ELR (cell line): ENCODE data around the gene SCRT2.

ENCODE experiments used
- DNase-seq: peaks from one replicate; pipeline ENCODE4 v3.0.0-alpha.2; 2015; ENCODE audit warnings: low read depth

Gene SCRT2

DNA sequence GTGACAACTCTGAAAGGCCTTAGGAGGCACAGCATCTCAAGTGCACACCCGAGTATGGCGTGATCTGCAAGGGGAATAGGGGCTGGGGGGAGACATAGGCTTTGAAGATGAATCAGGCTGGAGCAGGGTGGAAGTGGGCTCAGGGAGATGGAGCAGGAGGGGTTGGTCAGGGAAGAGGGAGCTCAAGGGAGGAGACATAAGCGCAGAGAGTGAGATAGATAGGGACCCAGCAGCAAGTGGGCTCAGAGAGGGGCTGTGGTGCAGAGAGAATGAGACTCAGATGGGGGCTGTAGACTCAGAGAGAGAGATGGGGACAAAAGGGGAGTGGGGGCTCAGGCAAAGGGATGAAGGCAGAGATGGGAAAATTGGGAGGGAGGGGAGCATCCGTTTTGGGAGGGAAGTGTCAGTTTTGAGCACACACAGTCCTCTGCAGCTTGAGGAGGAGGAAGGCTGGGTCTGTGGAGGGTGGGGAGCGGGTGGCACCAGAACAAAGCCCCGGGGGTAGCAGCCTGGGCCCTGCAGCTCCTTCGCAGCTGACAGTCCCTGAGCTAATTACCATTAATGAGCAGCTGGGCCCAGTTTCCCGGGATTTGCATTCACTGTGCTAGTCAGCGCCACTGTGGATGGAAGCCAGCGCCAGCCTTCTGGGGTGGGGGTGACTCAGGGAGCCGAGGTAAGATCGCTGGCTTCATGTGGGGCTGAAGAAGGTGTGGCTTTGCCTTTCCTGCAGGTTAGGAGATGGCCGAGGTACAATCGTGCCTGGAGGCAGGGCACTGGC lies 41.3 kb downstream of the SCRT2 start:
- DNase-seq, result no peak

DNA sequence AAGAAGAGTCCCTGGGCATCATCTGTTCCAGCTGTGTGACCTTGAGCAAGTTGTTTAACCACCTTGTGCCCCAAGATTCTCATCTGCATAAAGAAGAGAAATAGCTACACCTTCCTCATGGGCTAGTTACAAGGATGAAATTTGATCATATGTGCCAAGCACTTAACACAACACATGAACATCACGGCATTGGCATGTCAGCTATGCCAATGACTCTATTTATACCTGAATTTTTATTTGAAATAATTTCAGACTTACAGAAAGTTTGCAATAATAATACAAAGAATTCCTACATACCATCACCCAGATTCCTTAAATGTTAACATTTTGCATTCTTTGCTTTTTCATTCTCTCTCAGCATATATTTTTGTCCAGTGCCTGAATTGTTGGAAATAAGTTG lies 44.5 kb downstream of the SCRT2 start:
- DNase-seq, result no peak

DNA sequence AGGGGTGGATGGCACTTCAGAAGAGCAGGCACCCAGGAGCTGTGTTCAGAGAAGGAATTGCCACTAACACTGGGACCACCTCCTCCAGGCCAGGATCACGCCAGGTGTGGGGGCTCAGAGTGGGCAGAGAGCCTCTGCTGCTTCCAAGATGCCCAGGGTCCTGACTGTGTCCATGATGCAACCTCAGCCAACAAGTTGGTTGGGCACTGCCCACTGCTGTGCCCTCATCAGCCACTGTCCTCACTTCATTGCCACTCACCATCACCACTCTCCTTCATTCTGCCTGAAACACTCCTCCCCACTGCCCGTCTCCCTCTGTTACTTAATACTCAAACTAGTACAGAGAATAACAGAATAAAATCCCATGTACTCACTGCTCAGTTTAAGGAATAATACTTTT lies 49.0 kb downstream of the SCRT2 start:
- no peak for DNase-seq

DNA sequence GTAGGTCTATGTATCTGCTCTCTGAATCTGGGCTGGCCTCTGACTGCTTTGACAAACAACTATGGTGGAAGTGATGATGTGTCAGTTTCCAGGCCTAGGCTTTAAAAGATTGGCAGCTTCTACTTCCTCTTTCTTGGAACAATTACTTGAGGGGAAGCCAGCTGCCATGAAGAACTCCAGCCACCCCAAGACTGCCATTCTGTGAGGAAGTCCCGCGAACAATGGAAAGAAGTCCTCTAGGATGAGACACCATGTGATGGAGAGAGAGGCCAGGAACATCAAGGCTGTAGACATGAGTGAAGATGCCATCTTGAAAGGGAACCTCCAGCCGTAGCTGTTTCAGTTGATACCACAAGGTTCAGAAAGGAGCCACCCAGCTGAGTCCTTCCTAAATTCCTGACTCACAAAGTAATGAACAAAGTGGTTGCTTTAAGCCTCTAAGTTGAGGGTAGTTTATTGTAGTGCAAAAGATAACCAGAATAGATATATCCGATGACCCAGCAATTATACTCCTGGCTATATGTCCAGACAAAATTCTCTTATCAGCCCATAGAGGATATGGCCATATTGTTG lies 50.2 kb downstream of the SCRT2 start:
- no peak for DNase-seq

DNA sequence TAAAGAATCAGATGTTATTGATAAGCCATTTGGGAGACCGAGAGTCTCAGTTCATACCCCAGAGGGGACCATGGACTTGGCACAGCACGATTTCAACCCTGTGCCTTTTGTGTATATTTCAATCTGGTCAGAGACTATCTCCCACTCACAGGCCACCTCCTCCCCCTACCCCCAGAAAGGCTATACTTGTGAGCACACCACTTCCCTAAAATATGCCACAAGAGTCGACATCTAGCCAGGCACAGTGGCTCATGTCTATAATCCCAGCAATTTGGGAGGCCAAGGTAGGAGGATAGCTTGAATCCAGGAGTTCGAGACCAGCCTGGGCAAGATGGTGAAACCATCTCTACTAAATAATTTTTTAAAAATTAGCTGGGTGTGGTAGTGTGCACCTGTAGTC lies 51.9 kb downstream of the SCRT2 start:
- DNase-seq, result no peak

DNA sequence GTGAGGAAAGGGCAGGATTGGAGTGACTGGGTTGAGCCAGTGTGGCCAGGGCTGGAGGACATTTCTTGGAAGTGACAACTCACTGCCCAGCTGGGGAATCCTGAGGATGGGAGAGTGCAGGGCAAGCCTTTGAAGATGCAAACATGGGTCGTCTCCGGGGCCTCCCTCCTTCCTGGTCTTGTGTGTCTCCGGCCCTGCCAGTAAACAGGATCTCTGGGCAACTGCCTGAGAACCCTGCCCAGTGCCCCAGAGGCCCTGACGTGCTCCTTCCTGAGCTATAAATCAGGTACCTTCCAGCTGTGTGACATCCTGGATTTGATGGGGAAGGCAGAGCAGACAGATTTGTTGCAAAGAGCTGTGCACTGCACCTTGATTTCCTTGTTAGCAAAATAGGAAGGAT lies 52.6 kb downstream of the SCRT2 start:
- no peak for DNase-seq

DNA sequence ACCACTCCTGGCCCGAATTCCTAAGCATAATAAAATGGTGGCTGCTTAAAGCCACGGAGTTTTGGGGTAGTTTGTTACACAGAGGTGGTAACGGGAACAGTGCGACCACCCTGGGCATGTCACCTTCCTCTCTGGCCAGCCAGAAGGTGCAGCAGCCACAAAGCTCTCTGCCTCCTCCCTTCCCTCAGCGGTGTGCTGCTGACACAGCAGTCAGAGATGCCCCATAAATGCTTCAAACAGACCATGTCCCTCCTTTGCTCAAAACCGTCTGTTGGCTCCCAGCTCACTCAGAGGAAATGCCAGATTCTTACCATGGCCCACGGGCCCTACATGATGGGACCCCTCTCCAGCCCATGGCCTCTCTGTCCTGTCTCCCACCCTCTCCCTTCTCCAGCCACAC lies 53.4 kb downstream of the SCRT2 start:
- no peak for DNase-seq

DNA sequence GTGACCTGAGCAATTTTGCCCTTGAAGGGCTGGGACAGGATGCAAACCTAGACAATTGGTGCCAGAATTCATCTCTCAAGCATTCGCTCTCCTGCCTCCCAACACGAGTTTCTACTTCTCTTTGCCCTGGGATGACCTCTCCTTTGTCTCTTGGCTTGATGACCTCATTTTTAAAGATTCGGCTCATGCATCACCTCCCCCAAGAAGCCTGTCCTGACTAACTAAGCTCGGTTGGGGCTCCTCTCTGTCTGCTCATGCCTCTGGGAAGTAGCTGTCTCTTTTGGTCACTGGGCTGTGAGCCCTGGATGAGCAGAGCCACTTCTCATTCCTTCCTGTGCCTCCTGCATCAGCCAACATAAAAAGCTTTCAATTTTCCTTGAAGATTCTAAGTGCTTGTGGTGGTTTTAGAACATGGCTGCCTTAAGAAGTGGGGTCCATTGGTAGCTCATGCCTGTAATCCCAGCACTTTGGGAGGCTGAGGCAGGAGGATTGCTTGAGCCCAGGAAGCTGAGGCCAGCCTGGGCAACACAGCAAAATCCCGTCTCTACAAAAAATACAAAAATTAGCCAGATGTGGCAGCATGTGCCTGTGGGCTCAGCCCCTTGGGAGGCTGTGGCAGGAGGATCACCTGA lies 54.4 kb downstream of the SCRT2 start:
- peak; percentile 39 for DNase-seq

DNA sequence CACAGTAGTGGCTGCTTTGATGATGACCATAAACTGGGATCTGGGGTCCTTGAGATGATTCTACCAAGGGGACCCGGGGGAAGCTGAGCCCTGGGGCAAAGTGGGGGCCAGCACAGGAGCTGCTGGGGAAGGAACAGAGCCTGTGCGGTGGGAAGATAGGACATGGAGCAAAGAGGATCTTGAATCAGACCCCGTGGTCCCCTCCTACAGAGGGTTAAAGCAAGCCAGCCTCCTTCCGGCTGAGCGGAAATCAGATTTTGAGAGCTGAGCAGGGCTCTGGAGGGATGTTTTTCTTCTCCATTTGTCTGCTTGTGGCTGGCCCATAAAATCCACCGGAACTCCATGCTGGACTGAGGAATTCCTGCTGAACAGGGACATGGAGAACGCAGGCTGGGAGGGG lies 55.4 kb downstream of the SCRT2 start:
- no peak for DNase-seq

DNA sequence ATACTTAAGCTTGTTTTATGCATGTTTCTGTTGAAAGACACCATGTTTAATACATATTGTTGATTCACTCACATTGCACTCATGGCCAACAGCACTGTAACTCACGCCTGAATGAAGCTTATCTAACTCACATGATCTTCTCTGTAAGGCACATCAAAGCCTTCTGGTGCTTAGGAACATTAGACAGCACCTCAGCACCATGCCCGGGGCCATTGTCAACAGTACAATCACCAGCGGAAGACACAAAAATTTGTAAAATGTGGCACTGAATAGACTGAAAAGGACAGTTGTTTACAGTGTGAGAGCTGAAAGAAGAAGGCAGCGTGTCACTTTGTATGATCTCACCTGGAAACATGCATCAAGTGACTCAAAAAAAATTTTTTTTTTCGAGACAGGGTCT lies 56.6 kb downstream of the SCRT2 start:
- DNase-seq, result no peak

DNA sequence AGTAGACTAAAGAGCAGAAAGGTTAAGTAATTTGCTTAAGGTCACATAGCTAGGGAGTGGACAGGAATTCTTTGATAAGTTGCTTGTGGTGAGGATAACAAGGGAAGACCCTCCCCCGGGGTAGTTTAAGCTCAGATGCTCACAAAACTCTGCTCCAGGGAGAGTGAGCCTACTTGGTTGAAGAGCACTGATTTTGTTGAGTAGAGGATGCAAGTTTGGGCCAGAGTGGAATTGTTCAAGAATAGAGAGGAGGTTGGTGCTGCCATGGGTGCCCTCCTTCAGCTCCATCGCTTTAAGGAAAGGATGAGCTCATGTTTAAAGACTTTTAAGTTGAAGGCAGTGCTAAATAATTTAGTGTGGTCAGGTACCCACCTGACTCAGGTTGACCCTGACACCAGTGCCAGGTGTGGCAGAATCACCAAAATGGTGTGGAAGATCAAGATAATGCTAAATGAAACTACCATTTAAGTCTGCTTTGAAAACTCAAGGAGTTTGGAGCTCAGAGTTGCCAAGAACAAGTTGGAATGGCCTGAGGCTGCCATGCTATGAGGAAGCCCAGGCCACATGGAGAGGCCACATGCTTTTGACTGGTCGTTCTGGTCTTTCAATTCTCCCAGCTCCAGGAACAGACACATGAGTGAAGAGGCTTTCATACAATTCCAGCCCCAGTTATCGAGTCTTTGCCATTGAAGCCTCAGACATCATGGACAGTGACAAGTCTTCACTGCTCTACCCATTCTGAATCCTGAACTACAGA lies 57.5 kb downstream of the SCRT2 start:
- DNase-seq, result no peak

DNA sequence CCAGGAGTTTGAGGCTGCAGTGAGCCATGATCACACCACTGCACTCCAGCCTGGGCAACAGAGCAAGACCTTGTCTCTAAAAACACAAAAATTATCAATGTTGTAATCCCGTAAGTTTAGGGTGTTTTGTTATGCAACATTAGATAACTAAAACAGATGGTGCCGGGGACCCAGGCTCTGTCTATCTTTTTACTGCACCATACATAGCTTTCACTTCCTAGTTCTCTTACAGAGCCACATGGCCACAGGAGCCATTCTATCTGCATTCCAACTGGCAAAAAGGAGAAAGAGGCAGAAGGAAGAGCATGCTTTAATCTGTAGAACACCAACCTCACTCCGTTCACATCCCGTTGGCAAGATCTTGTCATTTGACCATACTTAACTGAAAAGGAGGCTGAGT lies 60.1 kb downstream of the SCRT2 start:
- no peak for DNase-seq

DNA sequence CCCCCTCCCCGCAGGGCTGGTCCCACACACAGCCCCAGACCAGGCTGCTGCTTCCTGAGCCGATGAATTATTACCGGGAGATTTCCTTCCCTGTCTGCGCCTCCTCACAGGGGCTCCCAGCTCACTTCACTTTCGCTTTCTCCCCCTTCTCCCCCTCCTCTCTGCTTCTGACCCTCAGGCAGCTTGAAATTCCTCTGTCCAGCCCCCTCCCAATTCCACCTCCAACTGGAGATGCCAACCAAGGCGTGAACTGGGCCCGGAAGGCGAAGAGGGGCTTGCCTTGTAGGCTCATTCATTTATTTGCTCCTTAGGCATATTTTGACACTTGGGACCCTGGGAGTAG lies 63.8 kb downstream of the SCRT2 start:
- no peak for DNase-seq
